Measurements from ENCODE around the gene LDLRAD4.

DNA sequence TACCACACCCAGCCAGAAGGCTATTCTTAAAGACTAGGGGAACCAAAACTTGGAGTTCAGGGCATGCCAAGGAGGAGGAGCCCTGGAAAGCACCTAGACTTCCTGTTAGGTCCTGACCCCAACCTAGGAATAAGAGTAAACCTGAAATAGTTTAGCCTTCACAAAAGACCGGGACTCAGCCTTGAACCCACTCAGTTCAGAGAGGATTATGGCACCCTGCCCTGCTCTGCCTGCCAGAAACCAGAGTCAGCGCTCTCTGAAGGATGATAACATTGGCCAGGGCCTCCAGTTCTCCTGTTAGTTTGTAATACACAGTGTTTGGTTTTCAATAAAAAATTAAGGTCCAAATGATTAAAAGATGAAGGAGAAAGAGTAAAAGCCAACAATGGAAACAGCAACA, 96.4 kb downstream of the LDLRAD4 start:
- TF ChIP-seq, protein P1, sequence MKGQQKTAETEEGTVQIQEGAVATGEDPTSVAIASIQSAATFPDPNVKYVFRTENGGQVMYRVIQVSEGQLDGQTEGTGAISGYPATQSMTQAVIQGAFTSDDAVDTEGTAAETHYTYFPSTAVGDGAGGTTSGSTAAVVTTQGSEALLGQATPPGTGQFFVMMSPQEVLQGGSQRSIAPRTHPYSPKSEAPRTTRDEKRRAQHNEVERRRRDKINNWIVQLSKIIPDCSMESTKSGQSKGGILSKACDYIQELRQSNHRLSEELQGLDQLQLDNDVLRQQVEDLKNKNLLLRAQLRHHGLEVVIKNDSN (CRISPR knock-in tag; IDR thresholded peaks at IDR 0.05): no peak
- no peak for TF ChIP-seq MAFK (IDR thresholded peaks at IDR 0.05; ENCODE audit: low read length)
- TF ChIP-seq E2F4 (CRISPR knock-in tag; IDR thresholded peaks at IDR 0.05; ENCODE audit: low read depth): no peak
- TF ChIP-seq CHD1 (IDR thresholded peaks at IDR 0.05; ENCODE audit: low read length): no peak
- no peak for TF ChIP-seq YY1 (IDR thresholded peaks at IDR 0.05; ENCODE audit: borderline replicate concordance in 1 of 3, control insufficient read depth in 1 of 3, extremely low read depth in 1 of 3, insufficient read depth in 3 of 3, insufficient read length in 1 of 3, insufficient replicate concordance in 2 of 3, low read depth in 1 of 3, low read length in 2 of 3)
- no peak for TF ChIP-seq IFI16 (CRISPR knock-in tag; IDR thresholded peaks at IDR 0.05)
- TF ChIP-seq HMG20B (CRISPR knock-in tag; IDR thresholded peaks at IDR 0.05): no peak
- TF ChIP-seq, protein P2, sequence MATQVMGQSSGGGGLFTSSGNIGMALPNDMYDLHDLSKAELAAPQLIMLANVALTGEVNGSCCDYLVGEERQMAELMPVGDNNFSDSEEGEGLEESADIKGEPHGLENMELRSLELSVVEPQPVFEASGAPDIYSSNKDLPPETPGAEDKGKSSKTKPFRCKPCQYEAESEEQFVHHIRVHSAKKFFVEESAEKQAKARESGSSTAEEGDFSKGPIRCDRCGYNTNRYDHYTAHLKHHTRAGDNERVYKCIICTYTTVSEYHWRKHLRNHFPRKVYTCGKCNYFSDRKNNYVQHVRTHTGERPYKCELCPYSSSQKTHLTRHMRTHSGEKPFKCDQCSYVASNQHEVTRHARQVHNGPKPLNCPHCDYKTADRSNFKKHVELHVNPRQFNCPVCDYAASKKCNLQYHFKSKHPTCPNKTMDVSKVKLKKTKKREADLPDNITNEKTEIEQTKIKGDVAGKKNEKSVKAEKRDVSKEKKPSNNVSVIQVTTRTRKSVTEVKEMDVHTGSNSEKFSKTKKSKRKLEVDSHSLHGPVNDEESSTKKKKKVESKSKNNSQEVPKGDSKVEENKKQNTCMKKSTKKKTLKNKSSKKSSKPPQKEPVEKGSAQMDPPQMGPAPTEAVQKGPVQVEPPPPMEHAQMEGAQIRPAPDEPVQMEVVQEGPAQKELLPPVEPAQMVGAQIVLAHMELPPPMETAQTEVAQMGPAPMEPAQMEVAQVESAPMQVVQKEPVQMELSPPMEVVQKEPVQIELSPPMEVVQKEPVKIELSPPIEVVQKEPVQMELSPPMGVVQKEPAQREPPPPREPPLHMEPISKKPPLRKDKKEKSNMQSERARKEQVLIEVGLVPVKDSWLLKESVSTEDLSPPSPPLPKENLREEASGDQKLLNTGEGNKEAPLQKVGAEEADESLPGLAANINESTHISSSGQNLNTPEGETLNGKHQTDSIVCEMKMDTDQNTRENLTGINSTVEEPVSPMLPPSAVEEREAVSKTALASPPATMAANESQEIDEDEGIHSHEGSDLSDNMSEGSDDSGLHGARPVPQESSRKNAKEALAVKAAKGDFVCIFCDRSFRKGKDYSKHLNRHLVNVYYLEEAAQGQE (IDR thresholded peaks at IDR 0.05; ENCODE audit: borderline replicate concordance): no peak
- TF ChIP-seq, protein P2 (CRISPR knock-in tag; IDR thresholded peaks at IDR 0.05; ENCODE audit: low read depth): no peak
- TF ChIP-seq NRF1 (conservative IDR thresholded peaks at IDR 0.05 in 1 of 2, IDR thresholded peaks at IDR 0.05 in 1 of 2): no peak
- TF ChIP-seq EZH2 (IDR thresholded peaks at IDR 0.05; ENCODE audit: borderline replicate concordance, low read depth, low read length): no peak
- no peak for TF ChIP-seq USF2 (CRISPR knock-in tag; IDR thresholded peaks at IDR 0.05)

Measured in K562 (cell line).